Measurements from ENCODE around the gene IL17RC. TPM values are rescaled to one million over a fixed set of nuclear protein-coding genes. Genes with fewer than 3 reads are reported as not detected.

IL17RC gene
- total RNA-seq, 4 donors from 2014 or later = 26.3 to 99.3 (median 82.1) TPM

DNA sequence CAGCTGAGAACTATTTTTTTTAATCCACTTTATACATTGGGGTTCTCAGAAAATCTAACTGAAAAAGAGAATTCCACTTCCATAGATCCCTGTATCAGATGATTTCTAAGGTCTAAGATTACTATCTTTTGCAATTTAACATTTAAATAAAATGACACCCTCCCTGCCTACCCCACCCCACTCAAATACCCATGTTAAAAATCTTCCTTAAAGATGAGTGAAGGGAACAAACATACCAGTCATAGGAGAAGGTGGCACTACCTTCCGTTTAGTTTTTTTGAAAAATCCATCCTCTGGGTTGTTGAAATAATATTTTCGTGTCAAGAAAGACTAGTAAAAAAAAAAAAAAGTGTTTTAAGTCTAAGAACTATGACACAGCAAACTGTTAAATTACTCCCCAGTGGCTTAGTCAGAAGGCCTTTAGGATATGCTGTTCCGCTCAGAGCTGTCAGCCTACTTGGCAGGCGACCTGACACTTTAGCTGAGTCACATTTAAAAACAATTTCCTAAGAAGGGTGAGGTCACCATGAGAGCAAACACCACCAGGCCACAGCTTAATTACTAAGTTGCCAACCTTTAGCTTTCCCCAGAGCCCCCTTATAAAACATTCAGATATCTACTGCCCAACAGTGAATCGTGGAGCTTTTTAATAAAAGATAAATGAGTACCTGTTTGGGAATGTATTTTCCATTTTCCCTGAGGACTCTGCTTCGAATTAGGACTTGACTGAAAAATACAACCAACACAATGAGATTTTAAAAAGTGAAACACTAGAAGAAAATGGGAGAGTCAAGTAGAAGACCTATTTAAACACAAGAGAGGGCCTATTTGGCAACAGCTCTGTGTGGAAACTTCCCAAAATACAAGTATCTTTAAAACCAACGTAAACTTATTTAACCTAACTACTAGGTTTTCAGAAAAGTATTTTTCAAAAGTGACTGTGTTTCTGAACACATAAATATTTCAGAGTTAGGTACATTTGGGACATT, 60.1 kb downstream of the IL17RC start:
- TF ChIP-seq, protein P1, sequence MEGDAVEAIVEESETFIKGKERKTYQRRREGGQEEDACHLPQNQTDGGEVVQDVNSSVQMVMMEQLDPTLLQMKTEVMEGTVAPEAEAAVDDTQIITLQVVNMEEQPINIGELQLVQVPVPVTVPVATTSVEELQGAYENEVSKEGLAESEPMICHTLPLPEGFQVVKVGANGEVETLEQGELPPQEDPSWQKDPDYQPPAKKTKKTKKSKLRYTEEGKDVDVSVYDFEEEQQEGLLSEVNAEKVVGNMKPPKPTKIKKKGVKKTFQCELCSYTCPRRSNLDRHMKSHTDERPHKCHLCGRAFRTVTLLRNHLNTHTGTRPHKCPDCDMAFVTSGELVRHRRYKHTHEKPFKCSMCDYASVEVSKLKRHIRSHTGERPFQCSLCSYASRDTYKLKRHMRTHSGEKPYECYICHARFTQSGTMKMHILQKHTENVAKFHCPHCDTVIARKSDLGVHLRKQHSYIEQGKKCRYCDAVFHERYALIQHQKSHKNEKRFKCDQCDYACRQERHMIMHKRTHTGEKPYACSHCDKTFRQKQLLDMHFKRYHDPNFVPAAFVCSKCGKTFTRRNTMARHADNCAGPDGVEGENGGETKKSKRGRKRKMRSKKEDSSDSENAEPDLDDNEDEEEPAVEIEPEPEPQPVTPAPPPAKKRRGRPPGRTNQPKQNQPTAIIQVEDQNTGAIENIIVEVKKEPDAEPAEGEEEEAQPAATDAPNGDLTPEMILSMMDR (IDR thresholded peaks at IDR 0.05; ENCODE audit: low read depth) = no peak

- TF ChIP-seq, protein P1 (IDR thresholded peaks at IDR 0.05; ENCODE audit: low read depth) = no peak
These were observed 61.9 kb downstream of the IL17RC start for GRCh38 chr3:9978710-9979305.

DNA sequence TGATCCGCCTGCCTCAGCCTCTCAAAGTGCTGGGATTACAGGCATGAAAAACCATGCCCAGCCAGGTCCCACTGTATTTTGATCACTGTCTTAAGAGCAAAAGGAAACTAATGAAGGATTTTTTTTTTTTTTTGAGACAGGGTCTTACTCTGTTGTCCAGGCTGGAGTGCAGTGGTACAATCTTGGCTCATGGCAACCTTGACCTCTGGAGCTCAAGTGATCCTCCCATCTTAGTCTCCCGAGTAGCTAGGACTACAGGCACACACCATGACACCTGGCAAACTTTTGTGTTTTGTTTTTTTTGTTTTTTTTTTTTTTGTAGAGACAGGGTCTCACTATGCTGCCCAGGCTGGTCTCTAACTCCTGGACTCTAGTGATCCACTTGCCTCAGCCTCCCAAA, 63.4 kb downstream of the IL17RC start:
- TF ChIP-seq, protein P1 (IDR thresholded peaks at IDR 0.05; ENCODE audit: low read depth) = no peak

Small RNA genes within 50 kb of the gene (small RNA-seq; reads per million reads assigned to genes)
- not detected for gene RNU6-882P

Other genes starting within 250 kb of the IL17RC start
- 1 to 10 TPM in 1 of 4 donors, not detected in 3; 2.0 TPM for gene CPNE9, start 213.3 kb upstream of the IL17RC start, total RNA-seq
- 10 to 100 TPM; 11.3 to 18.8 (median 14.5) TPM for gene BRPF1, start 185.4 kb upstream of the IL17RC start, total RNA-seq
- gene OGG1, start 167.1 kb upstream of the IL17RC start, total RNA-seq = 10 to 100 TPM; 16.0 to 23.0 (median 19.3) TPM
- 100 to 1,000 TPM in 1 of 4 donors, 10 to 100 TPM in 3; 57.0 to 122 (median 66.6) TPM for gene CAMK1, start 147.2 kb upstream of the IL17RC start, total RNA-seq
- gene TADA3, start 124.6 kb upstream of the IL17RC start, total RNA-seq = 10 to 100 TPM; 32.1 to 69.6 (median 58.9) TPM
- gene ARPC4, start 124.0 kb upstream of the IL17RC start, total RNA-seq = 100 to 1,000 TPM in 3 of 4 donors, 10 to 100 TPM in 1; 85.4 to 174 (median 158) TPM
- gene TTLL3, start 106.8 kb upstream of the IL17RC start, total RNA-seq = 100 to 1,000 TPM in 1 of 4 donors, 10 to 100 TPM in 3; 36.5 to 125 (median 70.0) TPM
- gene RPUSD3, start 73.1 kb upstream of the IL17RC start, total RNA-seq = 10 to 100 TPM; 28.9 to 40.1 (median 33.8) TPM
- gene CIDEC, start 36.8 kb upstream of the IL17RC start, total RNA-seq = 1,000 to 10,000 TPM in 2 of 4 donors, 100 to 1,000 TPM in 2; 684 to 1,626 (median 1,205) TPM
- gene JAGN1, start 26.5 kb upstream of the IL17RC start, total RNA-seq = 10 to 100 TPM; 53.7 to 83.8 (median 60.2) TPM
- gene IL17RE, start 14.2 kb upstream of the IL17RC start, total RNA-seq = 10 to 100 TPM in 3 of 4 donors, 1 to 10 TPM in 1; 5.9 to 27.9 (median 14.2) TPM
- 10 to 100 TPM; 30.2 to 45.6 (median 35.5) TPM for gene CRELD1, start 16.7 kb downstream of the IL17RC start, total RNA-seq
- 1 to 10 TPM in 2 of 4 donors, under 1 TPM in 2; 0.82 to 2.4 (median 1.0) TPM for gene PRRT3, start 35.3 kb downstream of the IL17RC start, total RNA-seq
- 100 to 1,000 TPM in 1 of 4 donors, 10 to 100 TPM in 3; 71.6 to 103 (median 90.8) TPM for gene EMC3, start 69.7 kb downstream of the IL17RC start, total RNA-seq
- 10 to 100 TPM in 2 of 4 donors, 1 to 10 TPM in 2; 1.5 to 12.2 (median 7.2) TPM for gene FANCD2, start 109.3 kb downstream of the IL17RC start, total RNA-seq
- not detected for gene FANCD2OS, start 191.2 kb downstream of the IL17RC start, total RNA-seq
- gene BRK1, start 198.6 kb downstream of the IL17RC start, total RNA-seq = 100 to 1,000 TPM in 3 of 4 donors, 10 to 100 TPM in 1; 79.3 to 163 (median 119) TPM
- 10 to 100 TPM; 23.8 to 37.5 (median 30.4) TPM for gene VHL, start 224.7 kb downstream of the IL17RC start, total RNA-seq
- 10 to 100 TPM in 3 of 4 donors, 1 to 10 TPM in 1; 6.8 to 20.5 (median 13.7) TPM for gene IRAK2, start 247.8 kb downstream of the IL17RC start, total RNA-seq

All from subcutaneous adipose tissue (tissue), 4 donors.